GM18511 (cell line): ENCODE results near the gene ETV3.
"Not testable (repeated sequence)": the region's sequence is repeated elsewhere in the genome, so short reads cannot be mapped to it uniquely, and the experiment has no call there.

ENCODE experiments used
- ATAC-seq: cut with Tn5 transposase; IDR thresholded peaks from one replicate; pipeline ENCODE4 v1.9.1; 2021; ENCODE audit warnings: mild to moderate bottlenecking, moderate library complexity; ENCODE audit not compliant: unreplicated experiment

ETV3 gene

GRCh38 chr1:157138220-157139051 lies at the start of gene ETV3:
ETV3 (minus strand) TSS chr1:157138395; CDS start chr1:157136352, 2,043 bp downstream.
- ATAC-seq: peak; percentile 88

GRCh38 chr1:157186281-157186992 lies 48.2 kb upstream of the ETV3 start:
- no peak for ATAC-seq

GRCh38 chr1:157183870-157184269 lies 45.7 kb upstream of the ETV3 start:
- ATAC-seq: no peak

GRCh38 chr1:157182371-157182770 lies 44.2 kb upstream of the ETV3 start:
- ATAC-seq: not testable (repeated sequence)

- peak; percentile 40 for ATAC-seq
Measured at GRCh38 chr1:157181790-157182189, 43.6 kb upstream of the ETV3 start.

GRCh38 chr1:157181258-157181657 lies 43.1 kb upstream of the ETV3 start:
- peak; percentile 39 for ATAC-seq

GRCh38 chr1:157178490-157178889 lies 40.3 kb upstream of the ETV3 start:
- no peak for ATAC-seq

- no peak for ATAC-seq
Measured at GRCh38 chr1:157177733-157178394, 39.7 kb upstream of the ETV3 start.

GRCh38 chr1:157176591-157177121 lies 38.5 kb upstream of the ETV3 start:
- peak; percentile 68 for ATAC-seq

GRCh38 chr1:157176016-157176415 lies 37.8 kb upstream of the ETV3 start:
- ATAC-seq: no peak

- no peak for ATAC-seq
Measured at GRCh38 chr1:157173900-157174410, 35.8 kb upstream of the ETV3 start.

GRCh38 chr1:157173241-157173640 lies 35.0 kb upstream of the ETV3 start:
- not testable (repeated sequence) for ATAC-seq

- ATAC-seq: not testable (repeated sequence)
Measured at GRCh38 chr1:157172591-157172990, 34.4 kb upstream of the ETV3 start.

- not testable (repeated sequence) for ATAC-seq
Measured at GRCh38 chr1:157171903-157172503, 33.8 kb upstream of the ETV3 start.

GRCh38 chr1:157170677-157171515 lies 32.7 kb upstream of the ETV3 start:
- no peak for ATAC-seq

- ATAC-seq: peak; percentile 52
Measured at GRCh38 chr1:157168015-157168414, 29.8 kb upstream of the ETV3 start.

GRCh38 chr1:157167437-157167836 lies 29.2 kb upstream of the ETV3 start:
- no peak for ATAC-seq

GRCh38 chr1:157166590-157166989 lies 28.4 kb upstream of the ETV3 start:
- ATAC-seq: no peak

- ATAC-seq: no peak
Measured at GRCh38 chr1:157163273-157164127, 25.3 kb upstream of the ETV3 start.
